Daoy (cell line): ENCODE data around the gene PREP. TPM values are rescaled to one million over a fixed set of nuclear protein-coding genes. Genes with fewer than 3 reads are reported as not detected.
"Not testable (repeated sequence)": the region's sequence is repeated elsewhere in the genome, so short reads cannot be mapped to it uniquely, and the experiment has no call there.

Experiments
- DNase-seq: peaks from one replicate; pipeline ENCODE4 v3.0.0-alpha.2; 2015; ENCODE audit warnings: low read depth
- total RNA-seq: library from RNA; depleted of rRNA; stranded (reverse); fragments of >200 nt; shearing (Covaris generic); gene quantifications from 2 replicates; pipeline ENCODE4 v1.2.3, GENCODE V29; 2014

Gene PREP
- total RNA-seq, 1 experiment from 2014 or later: 17.0 TPM

DNA sequence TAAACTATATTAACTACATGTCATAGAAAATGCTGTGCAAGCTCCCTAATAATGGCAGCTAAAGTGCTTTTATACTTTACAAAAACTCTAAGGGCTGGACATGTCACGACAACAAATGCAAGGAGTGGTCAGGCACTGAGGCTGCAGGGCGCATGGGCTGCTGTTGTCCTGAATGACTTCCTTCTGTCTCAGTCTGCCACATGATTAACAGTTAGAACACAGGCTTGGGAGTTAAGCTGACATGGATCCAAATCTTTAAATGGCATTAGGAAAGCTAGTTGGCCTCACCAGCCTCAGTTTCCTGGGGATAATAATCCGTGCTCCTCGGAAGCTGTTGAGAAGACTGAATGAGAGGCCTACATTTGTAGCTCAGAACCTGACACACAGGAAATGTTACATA is 57.4 kb downstream of the PREP start:
- no peak for DNase-seq

DNA sequence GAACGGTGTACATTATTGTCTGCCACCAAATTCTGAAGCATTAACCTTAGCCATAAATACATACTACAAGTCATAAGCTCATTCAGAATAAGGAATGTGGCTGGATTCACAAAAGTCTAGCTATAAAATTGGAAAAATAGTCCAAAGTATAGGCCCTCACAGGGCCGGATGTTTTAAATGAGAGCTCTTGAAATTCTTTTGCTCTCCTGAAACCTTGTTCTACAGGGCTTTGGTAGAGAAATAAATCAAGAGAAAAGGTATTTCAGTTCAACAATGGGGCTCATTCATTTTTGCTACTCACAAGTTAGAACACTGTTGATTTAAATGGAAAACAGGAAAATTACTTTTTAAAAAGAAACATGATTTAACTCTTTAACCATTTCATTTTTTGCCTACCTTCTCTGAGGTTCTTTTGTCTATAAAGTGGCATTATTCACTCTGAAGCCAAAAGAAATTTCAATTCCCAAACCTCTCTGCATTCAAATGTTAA is 58.0 kb downstream of the PREP start:
- no peak for DNase-seq

DNA sequence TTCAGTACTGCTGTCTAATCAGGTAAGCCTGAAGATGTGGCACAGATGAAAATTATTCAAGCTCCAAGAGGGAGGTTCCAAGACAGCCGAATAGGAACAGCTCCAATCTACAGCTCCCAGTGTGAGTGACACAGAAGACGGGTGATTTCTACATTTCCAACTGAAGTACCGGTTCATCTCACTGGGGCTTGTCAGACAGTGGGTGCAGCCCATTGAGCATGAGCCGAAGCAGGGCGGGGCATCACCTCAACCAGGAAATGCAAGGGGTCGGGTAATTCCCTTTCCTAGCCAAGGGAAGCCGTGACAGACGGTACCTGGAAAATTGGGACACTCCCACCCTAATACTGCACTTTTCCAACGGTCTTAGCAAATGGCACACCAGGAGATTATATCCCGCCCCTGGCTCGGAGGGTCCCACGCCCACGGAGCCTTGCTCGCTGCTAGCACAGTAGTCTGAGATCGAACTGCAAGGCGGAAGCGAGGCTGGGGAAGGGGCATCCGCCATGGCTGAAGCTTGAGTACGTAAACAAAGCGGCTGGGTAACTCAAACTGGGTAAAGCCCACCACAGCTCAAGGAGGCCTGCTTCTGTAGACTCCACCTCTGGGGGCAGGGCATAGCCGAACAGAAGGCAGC is 64.4 kb downstream of the PREP start:
- DNase-seq: not testable (repeated sequence)

DNA sequence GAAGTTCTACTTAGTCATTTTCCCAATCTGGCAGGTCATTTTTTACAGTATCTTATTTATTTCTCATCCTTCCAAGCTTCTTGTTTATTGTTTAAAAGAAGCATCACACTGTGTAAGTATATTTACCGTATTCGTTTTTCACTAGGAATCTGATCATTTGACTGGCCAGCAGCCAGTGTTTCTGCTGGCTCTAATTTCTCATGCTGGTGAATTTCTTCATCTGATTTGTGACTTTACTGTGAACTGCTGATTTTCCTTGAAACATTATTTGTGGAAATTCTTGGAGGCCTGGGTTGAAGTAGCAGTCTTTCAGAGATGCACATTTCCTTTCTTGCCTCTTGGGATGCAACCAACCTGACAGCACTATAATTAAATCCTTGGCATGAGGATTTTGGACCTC is 65.9 kb downstream of the PREP start:
- DNase-seq: no peak

DNA sequence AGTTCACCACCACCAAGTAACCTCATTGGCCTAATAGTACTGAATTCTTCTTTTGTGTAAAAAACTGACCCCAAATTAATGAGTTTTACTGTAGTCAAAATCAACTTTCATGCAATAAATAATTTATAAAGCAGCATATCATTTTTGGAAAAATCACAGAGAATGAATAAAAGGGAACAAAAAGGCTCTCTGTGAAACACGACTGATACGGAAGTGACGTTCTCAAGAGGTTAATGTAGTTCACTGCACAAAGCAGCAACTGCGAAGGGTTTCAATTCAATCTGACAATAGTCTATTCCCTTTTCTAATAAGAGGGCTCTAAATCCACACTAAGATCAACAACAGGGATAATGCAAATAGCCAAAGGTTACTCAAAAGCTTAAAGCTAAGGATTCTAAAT is 70.3 kb downstream of the PREP start:
- no peak for DNase-seq

DNA sequence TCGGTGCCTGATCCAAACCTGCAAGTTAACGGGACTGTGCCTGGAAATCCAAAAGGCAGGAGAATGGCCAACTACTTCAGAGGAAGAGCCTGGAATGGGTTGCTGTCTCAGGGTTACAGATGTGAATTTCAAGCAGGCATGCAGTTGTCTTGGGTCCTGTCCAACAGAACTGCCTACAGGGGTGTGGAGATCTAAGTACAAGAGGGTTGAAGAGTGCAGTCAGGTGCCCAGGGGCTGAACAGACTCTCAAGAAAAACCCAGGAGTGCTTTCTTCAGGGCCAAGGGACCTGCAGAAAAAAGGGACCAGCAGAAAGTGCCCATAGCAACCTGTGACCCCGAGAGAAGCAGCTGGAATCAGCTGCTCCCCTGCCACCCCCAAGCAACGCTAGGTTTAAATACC is 71.0 kb downstream of the PREP start:
- DNase-seq: no peak

DNA sequence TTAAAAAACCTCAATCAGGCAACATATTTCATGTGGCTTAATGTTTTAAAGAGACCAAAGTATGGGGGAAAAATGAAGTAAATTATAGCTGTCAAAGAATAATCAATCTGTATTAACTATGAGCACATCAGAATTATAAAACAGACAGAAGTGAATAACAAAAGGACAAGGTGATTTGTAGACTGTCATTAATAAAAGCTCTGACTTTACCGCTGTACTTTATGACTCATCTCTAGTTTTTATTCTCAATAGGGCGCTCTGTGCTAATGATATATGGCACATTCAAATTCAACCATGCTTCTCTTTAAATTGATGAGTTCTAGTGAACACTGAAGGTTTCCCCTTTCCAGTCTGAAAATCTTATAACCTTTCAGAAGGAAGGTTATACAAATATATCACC is 72.0 kb downstream of the PREP start:
- DNase-seq: no peak

DNA sequence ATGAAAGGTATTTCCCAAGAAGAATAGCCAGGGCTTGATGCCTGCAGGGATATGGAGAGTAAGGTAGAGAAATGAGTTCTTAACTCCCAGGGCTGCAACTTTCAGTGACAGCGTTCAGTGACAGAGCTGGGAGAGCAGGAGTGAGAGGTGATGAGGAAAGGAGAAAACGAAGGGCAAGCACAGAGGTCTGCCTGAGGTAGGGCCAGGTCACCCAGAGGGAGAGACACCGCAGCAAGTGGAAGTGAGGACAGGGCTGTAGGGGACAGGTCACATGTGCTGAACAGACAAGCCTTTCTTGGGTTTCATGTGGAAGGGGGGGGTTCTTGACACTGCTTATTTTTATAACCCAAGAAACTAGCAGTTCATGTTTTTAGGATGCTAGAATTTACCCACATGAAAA is 72.5 kb downstream of the PREP start:
- no peak for DNase-seq

DNA sequence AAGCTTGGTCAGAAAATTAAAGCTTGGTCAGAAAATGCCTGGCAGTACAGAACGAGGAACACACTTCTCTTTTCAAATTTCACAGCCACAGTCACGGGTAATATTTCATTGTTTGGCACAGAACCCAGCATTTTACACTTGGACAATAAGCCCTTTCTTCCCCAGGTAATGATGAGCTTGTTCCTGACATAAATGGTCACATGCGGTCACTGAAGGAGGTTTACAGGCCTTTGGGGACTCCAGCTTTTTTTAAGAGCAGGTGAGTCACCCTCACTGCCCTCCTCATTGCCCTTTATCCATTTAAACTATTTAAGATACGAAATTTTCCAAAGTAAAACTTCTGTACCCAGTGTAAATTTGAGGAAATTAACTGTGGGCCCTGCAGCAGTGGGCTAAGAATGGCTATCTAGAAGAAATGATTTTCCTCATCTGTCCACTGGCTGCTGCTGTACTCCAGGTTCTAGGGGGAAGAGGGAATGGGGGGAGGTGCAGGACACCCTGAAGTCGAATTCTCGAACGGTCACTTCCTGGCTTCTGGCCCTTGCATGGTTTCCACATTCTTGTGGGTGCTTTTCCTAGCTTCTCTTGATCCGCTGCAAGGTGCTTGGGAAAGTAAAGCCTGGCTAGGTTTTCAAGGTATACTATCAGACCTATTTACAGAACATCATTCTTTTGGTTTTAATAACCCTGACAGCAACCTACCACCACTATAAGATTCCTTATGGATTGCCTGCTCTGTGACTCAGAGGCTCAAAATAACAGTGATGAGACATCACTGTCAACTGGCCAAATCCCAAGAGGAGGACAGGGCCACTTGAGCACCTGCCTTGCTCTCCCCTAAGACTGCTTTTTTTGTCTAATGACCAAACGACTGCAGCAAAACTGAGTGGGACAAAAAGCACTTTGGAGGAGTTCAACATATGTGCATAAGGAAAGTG is 75.8 kb downstream of the PREP start:
- DNase-seq: peak; percentile 59

DNA sequence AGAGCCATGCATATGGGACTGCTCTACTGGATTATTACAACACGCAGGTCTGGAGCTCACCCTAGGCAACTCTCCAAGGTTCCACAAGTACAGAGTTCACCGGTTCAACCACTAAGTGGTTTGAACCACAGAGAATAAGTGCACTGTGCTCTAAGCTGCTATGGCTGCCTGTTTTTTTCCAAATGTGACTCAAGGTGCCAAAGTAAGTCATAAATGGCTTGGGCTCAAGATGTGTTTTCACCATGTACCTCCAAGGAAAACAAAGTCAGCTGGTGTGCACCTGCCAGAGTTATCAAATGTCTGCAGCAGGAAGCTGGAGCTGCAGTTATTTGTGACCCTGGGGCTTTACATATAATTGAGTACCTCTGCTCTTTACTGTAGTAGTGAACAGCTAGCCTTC is 76.7 kb downstream of the PREP start:
- DNase-seq: peak; percentile 56

DNA sequence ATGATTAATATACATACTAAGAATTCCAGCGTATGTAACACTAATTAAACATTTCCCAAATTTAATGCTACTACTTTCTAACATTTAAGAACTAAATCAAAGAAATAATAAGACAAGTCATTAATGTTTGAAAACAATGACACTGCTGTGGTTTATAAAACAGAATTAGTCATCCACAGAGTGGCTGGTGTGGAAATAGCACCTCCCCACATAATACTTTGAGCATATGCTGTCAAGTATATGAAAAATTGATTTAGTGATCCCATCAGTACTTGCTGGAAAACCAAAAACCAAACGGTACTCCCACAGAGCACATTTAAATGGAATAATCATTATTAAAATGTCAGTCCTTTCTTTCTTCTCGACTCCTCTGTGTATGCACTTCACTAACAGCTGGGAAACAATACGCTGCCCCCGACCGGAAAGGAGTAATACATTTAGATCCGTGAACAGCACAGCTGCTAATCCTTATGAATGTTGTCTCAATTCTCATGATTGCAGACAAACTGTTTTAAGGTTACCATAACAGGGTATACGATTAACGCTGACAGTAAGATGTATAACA is 78.4 kb downstream of the PREP start:
- no peak for DNase-seq

DNA sequence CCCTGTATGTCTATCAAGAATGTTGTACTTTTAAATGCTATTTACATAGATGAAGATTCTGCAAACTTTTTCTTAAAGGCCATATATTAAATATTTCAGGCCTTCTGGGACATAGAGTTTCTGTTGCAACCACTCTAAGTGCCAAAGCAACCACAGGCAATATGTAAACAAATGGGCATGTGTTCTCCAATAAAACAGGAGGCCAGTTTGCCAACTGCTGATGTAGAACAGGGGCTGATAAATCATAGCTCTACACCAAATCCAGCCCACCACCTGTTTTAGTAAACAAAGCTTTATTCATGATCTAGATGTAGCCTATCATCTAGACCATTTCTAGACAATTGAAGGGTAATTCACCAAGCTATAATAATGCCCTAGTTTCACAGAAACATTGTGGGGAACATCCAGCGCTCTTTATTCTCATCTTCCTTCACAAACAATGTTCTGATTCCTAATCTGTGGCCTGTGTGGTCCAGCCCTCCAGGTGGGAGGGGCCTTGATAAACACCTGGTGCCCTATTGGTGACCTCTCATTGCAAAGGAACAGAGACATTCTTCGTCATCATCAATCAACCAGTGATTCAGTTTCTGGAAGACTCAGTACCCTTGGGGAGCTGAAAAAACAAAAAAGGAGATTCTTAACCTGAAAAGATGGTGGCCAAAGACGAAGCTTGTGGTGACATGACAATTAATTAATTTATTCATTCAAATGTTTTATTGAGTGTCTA is 80.2 kb downstream of the PREP start:
- no peak for DNase-seq

DNA sequence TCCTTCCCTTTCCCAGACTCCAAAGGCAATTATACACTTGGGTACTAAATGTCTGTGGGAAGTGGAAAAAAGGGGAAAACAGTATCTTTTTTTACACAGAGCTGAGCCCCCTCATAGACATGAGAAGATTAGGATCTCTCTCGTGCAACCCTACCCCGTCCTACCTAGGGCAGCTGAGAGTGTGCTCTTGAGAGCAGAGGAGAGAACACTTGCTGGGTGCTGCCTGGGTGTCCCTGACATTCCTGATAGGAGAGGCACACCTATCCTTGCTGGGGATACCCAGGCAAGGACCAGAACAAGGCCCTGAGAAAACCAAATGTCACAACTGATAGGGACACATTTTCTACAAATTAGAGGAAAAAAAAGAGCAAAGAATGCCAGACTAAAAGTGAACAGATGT is 81.2 kb downstream of the PREP start:
- no peak for DNase-seq

DNA sequence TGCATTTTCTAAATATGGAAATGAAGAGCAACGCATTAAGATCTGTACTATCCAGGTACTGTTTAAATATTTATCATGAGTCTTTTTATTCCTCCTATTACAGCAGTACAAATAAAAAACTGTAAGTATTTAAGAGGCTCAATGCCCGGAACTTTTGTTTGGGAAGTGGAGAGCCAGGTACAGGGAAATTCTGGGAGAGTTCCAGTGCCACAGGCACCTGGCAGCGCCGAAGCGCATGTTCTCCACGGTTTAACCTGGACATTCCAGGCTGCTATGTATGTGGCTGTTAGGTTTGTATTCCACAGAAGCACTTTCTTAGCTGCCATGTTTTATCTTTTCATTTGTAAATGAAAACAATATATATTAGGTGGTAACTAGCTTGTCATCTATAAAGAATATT is 81.7 kb downstream of the PREP start:
- no peak for DNase-seq

DNA sequence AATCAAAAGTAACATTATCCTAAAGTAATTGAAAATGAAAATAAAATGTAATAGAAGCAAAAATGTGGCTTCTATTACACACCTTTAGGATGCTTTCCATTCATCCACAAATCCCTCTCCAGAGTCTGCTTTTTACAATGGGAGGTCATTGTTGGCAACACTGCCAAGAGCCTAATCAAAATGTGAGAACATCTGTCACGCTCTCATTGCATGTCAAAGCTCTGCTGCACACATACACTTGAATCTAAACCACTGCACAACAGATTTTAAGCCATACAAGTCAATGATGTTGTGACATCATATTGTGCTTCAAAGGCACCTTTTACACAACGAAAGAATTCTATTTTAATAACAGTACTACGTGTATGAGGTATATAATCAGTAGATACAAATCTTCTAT is 82.1 kb downstream of the PREP start:
- no peak for DNase-seq

DNA sequence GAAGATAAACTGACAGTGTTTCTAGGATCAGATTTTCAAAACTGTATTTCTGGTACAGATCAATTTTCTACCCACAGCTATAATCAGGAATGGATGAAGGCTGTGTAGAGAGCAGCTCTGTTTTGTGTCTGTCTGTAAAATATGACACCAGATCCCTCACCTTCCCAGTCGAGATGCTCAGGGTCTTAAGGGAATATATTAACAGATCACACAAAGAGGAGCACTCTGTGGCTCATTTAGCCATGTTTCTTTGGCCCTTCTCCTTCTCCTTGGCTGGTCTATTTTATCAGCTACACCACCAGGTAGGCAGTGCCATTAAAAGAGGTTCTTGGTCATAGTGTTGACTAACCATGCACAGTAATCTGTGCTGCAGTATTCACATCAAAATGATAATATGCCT is 82.6 kb downstream of the PREP start:
- no peak for DNase-seq

DNA sequence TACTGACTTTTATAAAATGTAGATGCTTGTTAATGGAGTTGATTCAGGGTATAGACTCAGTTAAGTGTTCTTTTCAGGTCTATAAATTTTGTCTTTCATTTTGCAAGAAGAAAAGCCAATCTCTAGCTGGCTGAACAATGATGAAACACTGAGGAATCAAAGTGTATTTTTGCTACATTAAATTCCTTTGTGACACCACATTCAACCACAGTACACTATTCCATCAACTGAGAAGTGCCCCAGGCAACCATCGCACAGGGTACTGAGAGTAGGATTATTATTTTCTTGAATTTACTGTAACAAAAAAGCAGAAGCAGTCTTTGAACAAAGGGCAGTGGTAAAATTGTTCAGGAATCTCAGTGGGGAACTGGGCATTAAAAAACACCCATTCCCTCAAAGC is 83.6 kb downstream of the PREP start:
- peak; percentile 32 for DNase-seq

DNA sequence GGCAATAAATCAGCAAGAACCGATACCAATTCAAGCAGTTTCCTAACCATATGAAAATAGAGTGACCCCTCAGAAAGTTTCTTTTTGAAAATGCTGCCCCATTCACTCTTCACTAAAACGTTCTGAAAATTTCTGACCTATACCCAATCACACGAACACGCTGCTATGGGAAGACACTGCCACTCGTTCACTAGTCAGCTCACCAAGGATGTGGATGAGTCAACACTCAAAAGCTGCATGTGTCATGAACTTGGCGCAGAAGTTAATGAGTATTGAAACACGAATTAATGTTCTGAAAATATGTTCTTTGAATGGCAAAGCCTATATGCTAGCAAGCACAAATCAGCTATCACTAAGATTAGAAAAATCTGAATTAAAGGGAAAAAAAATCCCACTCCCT is 84.2 kb downstream of the PREP start:
- DNase-seq: peak; percentile 82

DNA sequence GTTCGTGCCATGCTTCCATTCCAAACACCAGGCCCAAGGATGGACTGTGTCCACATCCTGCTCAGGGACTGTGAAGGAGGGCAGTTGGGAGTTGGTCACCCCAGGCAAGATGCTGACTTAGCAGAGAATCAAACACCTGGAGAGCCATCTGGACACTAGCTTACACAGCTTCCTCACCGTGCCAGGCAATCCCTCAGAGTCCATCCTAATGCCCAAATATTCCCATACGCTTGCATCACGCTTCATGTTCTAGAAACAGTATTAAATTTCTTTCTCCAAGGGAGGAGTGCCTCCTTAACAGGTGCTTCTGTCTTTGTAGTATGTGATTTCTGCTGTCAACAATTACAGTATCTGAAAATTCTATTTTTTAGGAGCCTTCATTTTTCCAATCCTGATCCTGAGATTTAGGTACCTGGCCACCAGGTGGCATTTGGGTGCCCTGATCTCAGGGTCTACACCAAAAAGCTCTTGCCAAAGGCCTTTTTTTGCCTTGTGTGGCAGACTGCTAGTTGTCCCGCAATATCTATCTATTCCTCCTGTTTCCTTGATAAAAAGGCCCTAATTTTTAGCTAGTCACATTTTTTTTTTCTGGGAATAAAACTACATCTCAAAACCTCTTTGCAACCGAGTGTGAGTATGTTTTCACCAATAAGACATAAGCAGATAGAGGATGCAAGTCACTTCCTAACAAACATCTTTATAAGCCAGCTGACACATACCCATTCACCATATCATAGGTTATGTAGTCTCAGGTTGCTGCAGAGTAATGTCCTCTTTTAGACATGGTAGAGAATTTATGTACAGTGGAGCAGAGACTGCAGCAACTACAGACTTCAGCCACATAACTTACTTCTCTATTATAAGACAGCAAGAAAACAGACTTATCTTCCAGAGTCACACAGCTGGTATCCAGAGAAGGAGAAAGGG is 85.0 kb downstream of the PREP start:
- no peak for DNase-seq

DNA sequence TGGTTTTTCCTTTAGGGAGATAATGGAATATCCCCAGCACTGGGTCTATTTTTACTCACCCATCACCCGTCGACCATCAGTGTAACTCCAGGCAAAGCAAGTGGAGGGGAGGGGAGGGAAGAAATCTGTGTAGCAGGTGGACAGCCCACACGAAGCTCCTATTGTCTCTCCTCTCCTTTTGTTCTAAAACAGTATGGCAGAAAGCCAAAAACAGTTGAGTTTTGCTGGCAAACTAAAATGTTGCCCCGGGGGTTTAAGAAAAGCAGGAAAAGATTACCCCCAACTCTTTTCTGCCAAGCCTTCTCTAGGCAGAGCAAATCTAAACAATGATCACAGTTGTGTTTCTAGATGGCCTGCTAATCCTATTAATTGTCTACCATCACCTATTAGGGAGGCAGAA is 89.7 kb downstream of the PREP start:
- no peak for DNase-seq

DNA sequence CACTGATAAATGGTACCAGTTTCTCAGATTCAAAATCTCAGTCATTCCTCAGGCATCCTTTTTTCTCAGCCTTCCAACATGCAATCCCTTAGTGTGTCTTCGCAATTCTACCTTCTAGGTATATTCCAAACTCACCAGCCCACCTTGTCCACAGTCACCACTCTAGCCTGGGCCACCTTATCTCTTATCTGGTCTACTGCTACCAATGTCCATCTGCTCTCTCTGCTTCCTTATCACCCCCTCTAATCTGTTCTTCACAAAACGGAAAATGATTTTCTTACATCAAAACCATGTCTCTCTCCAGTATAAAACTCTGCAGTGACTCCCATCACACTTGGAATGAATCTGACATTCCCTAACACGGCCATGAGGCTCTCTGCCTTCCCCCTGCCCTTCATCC is 91.9 kb downstream of the PREP start:
- no peak for DNase-seq
